Thyroid gland (tissue), 4 donors: Measurements from ENCODE around the gene NLK.

Source experiments
- CTCF ChIP-seq, 6 experiments: fragments of 200-600 bp in 3 of 6; fragments of 450-650 bp in 3 of 6; sonication (generic) in 3 of 6; IDR thresholded peaks; one replicate each; pipeline ENCODE4 v1.5.1; 2016 to 2019; ENCODE audit warnings: antibody characterized with exemption in 6 of 6, mild to moderate bottlenecking in 2 of 6, inconsistent platforms in 1 of 6, moderate library complexity in 1 of 6
- POLR2A ChIP-seq, 2 donors: fragments of 450-650 bp; IDR thresholded peaks; one replicate each; pipeline ENCODE4 v1.6.1; 2017; ENCODE audit warnings: antibody characterized with exemption in 2 of 2, mild to moderate bottlenecking in 2 of 2, moderate library complexity in 1 of 2

GRCh38 chr17:28201315-28201714, 158.8 kb downstream of the NLK start:
- TF ChIP-seq CTCF (IDR thresholded peaks at IDR 0.05) = no peak
- no peak for TF ChIP-seq POLR2A (IDR thresholded peaks at IDR 0.05)
